Measurements from ENCODE around the gene GNAT1. TPM values are rescaled to one million over a fixed set of nuclear protein-coding genes. Genes with fewer than 3 reads are reported as not detected.
"Not testable (repeated sequence)": the region's sequence is repeated elsewhere in the genome, so short reads cannot be mapped to it uniquely, and the experiment has no call there.

Gene GNAT1
- total RNA-seq, 2 experiments from 2014 or later = not detected

DNA sequence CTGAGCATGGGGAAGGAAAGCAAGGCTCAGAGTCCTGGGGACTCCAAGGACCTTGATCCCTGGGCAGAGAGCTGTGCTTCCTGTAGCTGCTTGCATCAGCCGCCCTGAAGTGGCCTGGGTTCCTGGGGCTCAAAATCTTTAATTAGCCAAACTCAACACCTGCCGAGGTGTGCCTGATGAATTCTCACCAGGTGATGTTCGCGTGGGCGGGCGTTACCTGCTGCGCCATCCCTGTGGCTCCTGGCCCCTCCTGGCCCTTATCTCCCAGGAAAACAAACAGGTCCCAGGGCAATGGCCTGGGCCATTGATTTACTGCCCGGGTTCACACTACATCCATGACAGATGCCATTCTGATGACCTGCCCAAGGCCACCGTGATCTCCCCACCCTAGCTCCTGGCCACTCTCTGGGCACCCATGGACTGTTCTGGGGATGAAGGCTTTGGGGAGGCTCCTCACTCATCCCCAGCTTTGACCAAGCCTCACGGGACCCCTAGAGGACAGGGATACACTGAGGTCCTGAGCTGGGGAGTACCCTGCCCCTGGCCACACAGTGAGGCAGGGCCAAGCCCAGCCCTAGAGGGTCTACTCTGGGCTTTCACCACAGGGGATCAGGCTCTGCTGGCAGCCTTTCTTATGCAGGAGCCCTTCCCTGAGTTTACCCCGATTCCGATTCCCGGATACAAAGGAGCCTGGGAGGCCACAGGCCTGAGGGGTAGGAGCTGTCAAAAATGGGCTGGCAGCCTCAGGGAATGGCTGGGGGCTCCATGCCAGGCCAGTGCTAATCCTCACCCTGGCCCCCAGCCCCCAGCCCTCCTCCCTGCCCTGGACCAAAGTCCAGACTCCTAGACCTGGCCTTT lies 19.3 kb downstream of the GNAT1 start:
- Histone ChIP-seq H3K9me2 (ENCODE audit: insufficient read depth, low read length) (no peaks in the 10 kb centered on the region), H3K4me1 (ENCODE audit: insufficient read depth, low read length, poor library complexity, severe bottlenecking) (no peaks in the 10 kb centered on the region), H3K79me2 (ENCODE audit: insufficient read depth, low read depth, low read length) (no peaks in the 10 kb centered on the region), H3K4me2 (ENCODE audit: low read length) (no peak overlapping the region), H4K20me1 (ENCODE audit: insufficient read depth, low read length) (no peaks in the 10 kb centered on the region), H2AFZ (ENCODE audit: low read length) (no peak overlapping the region), H3K9me3 (ENCODE audit: low read length) (no peaks in the 10 kb centered on the region), H3K36me3 (ENCODE audit: insufficient read depth, low read length) (no peaks in the 10 kb centered on the region), H3K4me3 (ENCODE audit: low read depth, low read length, poor library complexity, severe bottlenecking) (no peak overlapping the region), H3K27ac (ENCODE audit: low read depth, low read length, poor library complexity, severe bottlenecking) (no peak overlapping the region)
- ChIA-PET CTCF (ENCODE audit: unreplicated experiment) (interaction anchor here (2.5 kb wide), 1 partner anchor 15 kb away, joined by 11 read pairs; no protein-coding TSS in a partner anchor), POLR2A (interaction anchor here (0.5 to 1.9 kb wide), 4 partner anchors 10 to 783 kb away, joined by 3 to 4 read pairs (median 3); no protein-coding TSS in a partner anchor)
- BruUV-seq (replicated peaks) = no TSS peak
- intact Hi-C loops (cut with micrococcal nuclease; ENCODE audit: unreplicated experiment) = no loop called here
- TF ChIP-seq CTCF (conservative IDR thresholded peaks at IDR 0.05; ENCODE audit: low read length) = no peak
- TF ChIP-seq EZH2phosphoT487 (IDR thresholded peaks at IDR 0.05; ENCODE audit: borderline replicate concordance, low read depth, low read length) = no peak
- DNase-seq (ENCODE audit: low spot score) = no peak

GRCh38 chr3:50211368-50211717 lies 19.9 kb downstream of the GNAT1 start:
- H3K4me1 ChIP-seq (ENCODE audit: insufficient read depth, low read length, poor library complexity, severe bottlenecking); H2AFZ ChIP-seq (ENCODE audit: low read length); H3K36me3 ChIP-seq (ENCODE audit: insufficient read depth, low read length); H3K9me3 ChIP-seq (ENCODE audit: low read length); BruUV-seq (replicated peaks); H3K27ac ChIP-seq (ENCODE audit: low read depth, low read length, poor library complexity, severe bottlenecking); H4K20me1 ChIP-seq (ENCODE audit: insufficient read depth, low read length); intact Hi-C loops (cut with micrococcal nuclease; ENCODE audit: unreplicated experiment); H3K4me2 ChIP-seq (ENCODE audit: low read length); DNase-seq (ENCODE audit: low spot score); H3K9me2 ChIP-seq (ENCODE audit: insufficient read depth, low read length); H3K79me2 ChIP-seq (ENCODE audit: insufficient read depth, low read depth, low read length); H3K4me3 ChIP-seq (ENCODE audit: low read depth, low read length, poor library complexity, severe bottlenecking): not testable (repeated sequence)
- ChIA-PET CTCF (ENCODE audit: unreplicated experiment) (interaction anchor here (2.5 kb wide), 1 partner anchor 16 kb away, joined by 11 read pairs; no protein-coding TSS in a partner anchor), POLR2A (interaction anchor here (0.5 kb wide), 1 partner anchor 1715 kb away, joined by 4 read pairs; no protein-coding TSS in a partner anchor)

DNA sequence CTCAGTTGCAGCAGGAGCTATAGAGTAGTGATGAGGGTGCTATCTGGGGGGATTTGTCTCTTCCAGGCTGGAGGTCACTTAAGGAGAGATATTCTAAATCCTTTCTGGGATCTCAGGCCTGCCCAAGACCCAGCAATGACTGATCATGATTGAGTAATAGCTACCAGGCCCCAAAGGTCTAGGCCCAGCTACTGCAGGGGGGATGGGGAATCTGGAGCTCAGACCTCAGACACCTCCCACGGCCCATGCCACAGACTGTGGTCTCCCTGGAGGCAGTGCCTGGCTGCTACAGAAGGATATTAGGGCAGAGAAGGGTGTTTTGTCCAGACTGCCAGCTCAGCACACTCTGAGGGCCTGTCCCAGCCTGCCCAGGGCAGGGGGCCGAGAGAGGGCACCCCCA lies 20.5 kb downstream of the GNAT1 start:
- no peak for DNase-seq (ENCODE audit: low spot score)
- no TSS peak for BruUV-seq (replicated peaks)

More for the DNA sequence above, 20.5 kb downstream of the GNAT1 start:
- H4K20me1 ChIP-seq (ENCODE audit: insufficient read depth, low read length) = no peaks in the 10 kb centered on the region
- H3K4me3 ChIP-seq (ENCODE audit: low read depth, low read length, poor library complexity, severe bottlenecking) = no peak overlapping the region
- H2AFZ ChIP-seq (ENCODE audit: low read length) = no peak overlapping the region
- no peak overlapping the region for H3K27ac ChIP-seq (ENCODE audit: low read depth, low read length, poor library complexity, severe bottlenecking)
- no peaks in the 10 kb centered on the region for H3K9me3 ChIP-seq (ENCODE audit: low read length)
- H3K4me2 ChIP-seq (ENCODE audit: low read length) = no peak overlapping the region
- ChIA-PET CTCF (ENCODE audit: unreplicated experiment) (interaction anchor here (2.5 kb wide), 1 partner anchor 17 kb away, joined by 11 read pairs; no protein-coding TSS in a partner anchor), POLR2A (interaction anchor here (0.5 kb wide), 1 partner anchor 1716 kb away, joined by 4 read pairs; no protein-coding TSS in a partner anchor)
- H3K79me2 ChIP-seq (ENCODE audit: insufficient read depth, low read depth, low read length) = no peaks in the 10 kb centered on the region
- TF ChIP-seq CTCF (conservative IDR thresholded peaks at IDR 0.05; ENCODE audit: low read length) (no peak), EZH2phosphoT487 (IDR thresholded peaks at IDR 0.05; ENCODE audit: borderline replicate concordance, low read depth, low read length) (no peak)
- H3K36me3 ChIP-seq (ENCODE audit: insufficient read depth, low read length) = no peaks in the 10 kb centered on the region
- H3K9me2 ChIP-seq (ENCODE audit: insufficient read depth, low read length) = no peaks in the 10 kb centered on the region
- intact Hi-C loops (cut with micrococcal nuclease; ENCODE audit: unreplicated experiment) = no loop called here
- H3K4me1 ChIP-seq (ENCODE audit: insufficient read depth, low read length, poor library complexity, severe bottlenecking) = no peaks in the 10 kb centered on the region

Measured in OCI-LY7 (cell line).